ENCODE data around the gene PXDN. TPM values are rescaled to one million over a fixed set of nuclear protein-coding genes. Genes with fewer than 3 reads are reported as not detected.

PXDN gene
- total RNA-seq, 2 donors from 2014 or later = 29.5 to 40.8 TPM

DNA sequence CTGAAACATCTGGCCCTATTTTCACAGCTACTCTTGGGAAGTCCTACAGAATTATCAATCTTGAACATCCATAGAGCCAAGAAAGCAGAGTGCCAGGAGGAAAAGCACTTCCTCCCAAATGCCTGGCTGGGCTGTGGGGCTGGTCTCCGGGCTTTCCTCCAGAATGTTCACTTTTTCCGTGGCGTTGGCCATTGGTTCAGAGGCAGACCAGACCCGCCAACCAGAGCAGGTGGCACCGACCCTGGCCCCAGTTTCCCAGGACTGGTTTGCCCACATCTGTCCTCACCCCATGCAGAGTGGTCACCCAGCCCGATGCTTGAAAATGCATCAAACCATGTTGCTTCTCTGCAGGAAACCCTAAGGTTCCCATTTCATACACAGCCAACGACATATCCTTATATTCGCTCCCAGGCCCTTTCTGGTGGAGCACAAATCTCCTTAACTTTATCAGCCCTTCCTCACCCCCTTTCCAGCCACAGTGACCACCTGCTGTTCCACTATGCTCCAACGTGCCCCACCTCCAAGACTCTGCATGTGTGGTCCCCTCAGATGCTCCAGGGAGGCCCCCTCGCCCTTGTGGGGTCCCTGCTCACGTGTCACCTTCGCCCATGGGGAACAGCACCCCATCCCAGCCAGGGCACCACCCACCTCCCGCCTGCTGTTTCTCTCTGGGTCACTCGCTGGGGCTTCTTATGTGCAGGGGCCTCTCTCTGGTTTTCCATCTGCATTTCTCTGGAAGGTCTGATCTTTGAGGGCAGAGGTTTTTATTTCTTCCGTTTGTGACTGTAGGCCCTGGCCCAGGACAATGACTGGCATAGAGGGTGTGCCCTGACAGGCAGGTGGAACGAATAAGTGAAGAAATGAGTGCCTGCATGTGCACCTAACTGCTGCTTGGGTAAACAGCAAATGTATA is 92.9 kb downstream of the PXDN start:
- TF ChIP-seq POLR2AphosphoS5 (IDR thresholded peaks at IDR 0.05) (no peak), POLR2A (IDR thresholded peaks at IDR 0.05) (no peak)
- TF ChIP-seq, protein P1, sequence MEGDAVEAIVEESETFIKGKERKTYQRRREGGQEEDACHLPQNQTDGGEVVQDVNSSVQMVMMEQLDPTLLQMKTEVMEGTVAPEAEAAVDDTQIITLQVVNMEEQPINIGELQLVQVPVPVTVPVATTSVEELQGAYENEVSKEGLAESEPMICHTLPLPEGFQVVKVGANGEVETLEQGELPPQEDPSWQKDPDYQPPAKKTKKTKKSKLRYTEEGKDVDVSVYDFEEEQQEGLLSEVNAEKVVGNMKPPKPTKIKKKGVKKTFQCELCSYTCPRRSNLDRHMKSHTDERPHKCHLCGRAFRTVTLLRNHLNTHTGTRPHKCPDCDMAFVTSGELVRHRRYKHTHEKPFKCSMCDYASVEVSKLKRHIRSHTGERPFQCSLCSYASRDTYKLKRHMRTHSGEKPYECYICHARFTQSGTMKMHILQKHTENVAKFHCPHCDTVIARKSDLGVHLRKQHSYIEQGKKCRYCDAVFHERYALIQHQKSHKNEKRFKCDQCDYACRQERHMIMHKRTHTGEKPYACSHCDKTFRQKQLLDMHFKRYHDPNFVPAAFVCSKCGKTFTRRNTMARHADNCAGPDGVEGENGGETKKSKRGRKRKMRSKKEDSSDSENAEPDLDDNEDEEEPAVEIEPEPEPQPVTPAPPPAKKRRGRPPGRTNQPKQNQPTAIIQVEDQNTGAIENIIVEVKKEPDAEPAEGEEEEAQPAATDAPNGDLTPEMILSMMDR (IDR thresholded peaks at IDR 0.05) = no peak
- intact Hi-C loops (cut with DNase I) = loop anchor here (5.0 kb wide), 2 partner anchors 91 to 171 kb away; partner anchors contain the start of gene PXDN
- WGBS = 81% methylated on average over 16 of the region's 16 CpGs

DNA sequence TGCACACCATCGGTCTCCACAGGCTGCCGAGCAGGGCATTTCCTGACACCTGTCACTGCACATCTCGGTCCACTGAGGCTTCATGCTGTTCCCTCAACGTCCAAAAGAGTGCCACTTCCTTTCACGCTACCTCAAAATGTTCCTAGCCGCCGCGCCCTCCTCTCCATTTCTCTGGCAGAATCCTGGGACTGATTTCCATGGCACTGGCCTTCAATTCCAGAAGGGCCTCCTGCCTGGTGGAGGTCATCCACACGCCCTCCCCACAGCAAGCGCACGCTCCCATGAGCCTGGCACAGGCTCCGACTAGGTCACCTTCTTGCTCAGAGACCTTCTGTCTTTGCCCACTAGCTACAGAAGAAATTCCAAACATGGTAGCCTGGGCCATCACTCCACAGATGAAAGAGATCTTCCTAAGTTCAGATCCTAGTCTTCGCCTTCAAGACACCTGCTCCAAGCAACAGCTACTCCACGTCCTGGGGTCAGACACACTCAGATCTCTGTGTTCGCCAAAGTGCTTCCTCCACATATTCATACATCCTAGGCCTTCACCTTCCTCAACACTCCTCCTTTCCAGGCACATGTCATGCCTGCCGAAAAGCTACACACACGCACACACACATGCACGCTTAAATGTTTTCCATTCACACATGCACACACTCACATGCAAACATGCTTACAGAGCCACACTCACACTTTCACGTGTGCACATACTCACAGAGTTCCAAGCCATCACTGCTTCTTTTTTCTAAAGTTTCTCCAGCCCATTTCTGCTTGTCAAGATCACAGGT is 94.0 kb downstream of the PXDN start:
- Histone ChIP-seq H3K27me3 (replicated peaks; ENCODE audit: insufficient read depth) (no peaks in the 10 kb centered on the region), H3K4me1 (replicated peaks) (no peaks in the 10 kb centered on the region), H3K4me3 (no peak overlapping the region), H3K36me3 (peaks cover 0 to 10% of the 10 kb centered on the region in 2 donors), H3K9me3 (no peaks in the 10 kb centered on the region), H3K27ac (no peak overlapping the region)
- WGBS = 89% methylated on average over 19 of the region's 19 CpGs
- DNase-seq (ENCODE audit: low spot score) = no peak
- intact Hi-C loops (cut with DNase I) = loop anchor here (5.0 kb wide), 2 partner anchors 92 to 172 kb away; partner anchors contain the start of gene PXDN
- TF ChIP-seq POLR2AphosphoS5 (IDR thresholded peaks at IDR 0.05) (no peak), POLR2A (IDR thresholded peaks at IDR 0.05) (no peak)
- TF ChIP-seq, protein P1 (IDR thresholded peaks at IDR 0.05) = no peak

More for the DNA sequence above, 92.9 kb downstream of the PXDN start:
- peaks cover 0 to 10% of the 10 kb centered on the region in 2 donors for H3K36me3 ChIP-seq
- no peak overlapping the region for H3K27ac ChIP-seq
- no peak for DNase-seq (ENCODE audit: low spot score)
- H3K9me3 ChIP-seq = no peaks in the 10 kb centered on the region
- H3K27me3 ChIP-seq (replicated peaks; ENCODE audit: insufficient read depth) = no peaks in the 10 kb centered on the region
- no peaks in the 10 kb centered on the region for H3K4me1 ChIP-seq (replicated peaks)
- no peak overlapping the region for H3K4me3 ChIP-seq

DNA sequence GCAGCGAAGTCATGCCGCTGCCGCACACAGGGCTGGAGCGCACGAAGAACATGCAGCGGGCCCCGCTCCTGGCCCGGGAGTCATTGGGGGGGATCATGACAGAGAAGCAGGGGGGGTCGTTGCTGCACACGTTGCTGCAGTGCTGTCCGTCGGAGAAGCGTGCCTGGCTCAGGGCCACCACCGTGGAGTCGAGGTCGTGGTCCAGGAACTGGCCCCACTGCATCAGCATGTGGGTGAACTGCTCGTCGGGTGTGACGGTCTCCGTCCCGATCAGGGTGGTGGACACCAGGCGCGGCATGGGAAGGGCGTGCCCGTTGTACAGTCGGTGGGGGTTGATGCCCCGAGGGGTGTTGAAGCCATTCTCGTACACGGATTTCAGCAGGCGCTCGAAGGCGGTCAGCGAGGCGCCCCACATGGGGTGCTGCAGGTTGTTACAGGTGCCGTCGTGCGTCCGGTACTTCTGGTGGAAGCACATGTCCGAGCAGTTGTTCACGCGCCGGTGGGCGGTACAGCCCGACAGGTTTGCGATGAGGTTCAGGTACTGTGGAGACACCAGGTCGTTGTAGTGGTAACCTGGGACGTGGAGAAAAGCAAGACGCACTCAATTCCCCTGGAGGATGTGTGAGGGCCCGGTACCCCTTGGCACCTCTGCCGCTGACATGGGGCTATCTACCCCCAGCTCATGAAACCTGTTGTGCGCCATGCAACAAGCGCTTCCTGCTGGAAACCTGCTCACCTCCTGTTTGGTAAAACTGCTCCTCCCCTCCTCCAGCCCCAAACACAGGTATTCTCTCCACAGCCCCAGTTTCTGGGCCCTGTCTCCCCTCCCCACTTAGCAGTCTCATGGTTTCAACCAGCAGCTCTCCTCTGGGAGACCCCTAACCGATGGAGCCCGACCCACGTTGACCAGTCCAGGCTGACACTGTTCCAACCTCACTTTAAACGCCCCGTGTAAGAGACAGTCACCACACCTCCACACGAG is 94.9 kb downstream of the PXDN start:
- Histone ChIP-seq H3K4me3 (no peak overlapping the region), H3K9me3 (no peaks in the 10 kb centered on the region), H3K36me3 (peaks cover 0 to 10% of the 10 kb centered on the region in 2 donors), H3K4me1 (replicated peaks) (no peaks in the 10 kb centered on the region), H3K27me3 (replicated peaks; ENCODE audit: insufficient read depth) (no peaks in the 10 kb centered on the region), H3K27ac (no peak overlapping the region)
- intact Hi-C loops (cut with DNase I) = loop anchor here (5.0 kb wide), 2 partner anchors 93 to 173 kb away; partner anchors contain the start of gene PXDN
- WGBS = 96% methylated on average over 58 of the region's 58 CpGs
- TF ChIP-seq, protein P1 (IDR thresholded peaks at IDR 0.05) = no peak
- TF ChIP-seq POLR2A (IDR thresholded peaks at IDR 0.05) (no peak), POLR2AphosphoS5 (IDR thresholded peaks at IDR 0.05) (no peak)
- no peak for DNase-seq (ENCODE audit: low spot score)

DNA sequence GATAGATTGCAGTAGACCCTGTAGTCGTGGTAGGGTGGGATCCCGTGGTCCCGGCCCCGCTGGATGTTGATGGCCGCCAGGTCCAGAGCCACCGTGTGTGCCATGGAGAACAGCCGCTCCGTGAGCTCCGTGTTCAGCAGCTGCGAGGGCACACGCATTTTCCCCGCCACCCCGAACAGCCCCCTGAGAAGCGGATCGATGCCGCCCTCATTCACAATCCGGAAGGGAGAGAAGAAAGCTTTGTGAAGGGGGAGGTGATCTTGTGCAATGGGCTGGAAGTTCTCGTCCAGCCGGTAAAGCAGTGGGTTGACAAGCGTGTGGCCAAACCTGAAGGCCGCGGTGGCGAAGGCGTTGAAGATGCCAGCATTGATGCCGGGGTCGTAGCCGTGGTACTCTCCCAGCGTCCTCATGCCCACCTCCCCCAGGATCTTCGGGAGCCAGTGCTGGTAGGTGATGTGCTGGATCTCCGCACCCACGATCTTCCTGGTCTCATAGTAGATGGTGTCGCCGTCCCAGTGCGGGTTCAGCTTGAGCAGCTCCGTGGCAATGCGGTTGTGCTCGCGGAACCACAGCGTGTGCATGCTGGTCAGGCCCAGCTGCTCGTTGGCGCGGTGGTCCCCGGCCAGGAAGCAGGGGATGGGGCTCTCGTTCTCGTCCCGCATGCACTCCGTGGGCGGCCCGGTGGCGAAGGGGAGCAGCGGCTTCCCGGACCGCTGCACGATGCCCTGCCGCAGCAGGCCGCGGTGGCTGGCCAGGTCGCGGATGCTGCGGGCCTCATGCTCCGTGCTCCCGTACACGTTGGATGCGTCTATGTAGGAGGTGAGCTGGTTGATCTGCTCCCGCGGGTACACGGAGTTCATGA is 95.8 kb downstream of the PXDN start:
- H3K27me3 ChIP-seq (replicated peaks; ENCODE audit: insufficient read depth) = no peaks in the 10 kb centered on the region
- WGBS = 95% methylated on average over 67 of the region's 67 CpGs
- no peak overlapping the region for H3K27ac ChIP-seq
- H3K36me3 ChIP-seq = peaks cover 0 to 10% of the 10 kb centered on the region in 2 donors
- no peak for DNase-seq (ENCODE audit: low spot score)
- H3K4me3 ChIP-seq = no peak overlapping the region
- TF ChIP-seq POLR2AphosphoS5 (IDR thresholded peaks at IDR 0.05) (no peak), POLR2A (IDR thresholded peaks at IDR 0.05) (no peak)
- TF ChIP-seq, protein P1 (IDR thresholded peaks at IDR 0.05) = no peak
- no peaks in the 10 kb centered on the region for H3K9me3 ChIP-seq
- intact Hi-C loops (cut with DNase I) = no loop called here
- no peaks in the 10 kb centered on the region for H3K4me1 ChIP-seq (replicated peaks)
